ENCODE data around the gene NXT1.
"Not testable (repeated sequence)": the region's sequence is repeated elsewhere in the genome, so short reads cannot be mapped to it uniquely, and the experiment has no call there.

The NXT1 gene

GRCh38 chr20:23331450-23332350, 18.9 kb upstream of the NXT1 start:
- no peak for DNase-seq

GRCh38 chr20:23332467-23332866, 18.1 kb upstream of the NXT1 start:
- no peak for DNase-seq

GRCh38 chr20:23334111-23334510, 16.5 kb upstream of the NXT1 start:
- no peak for DNase-seq

- DNase-seq, result no peak
Observed at GRCh38 chr20:23335521-23335920, 15.1 kb upstream of the NXT1 start.

- no peak for DNase-seq
Observed at GRCh38 chr20:23336476-23336875, 14.1 kb upstream of the NXT1 start.

- DNase-seq, result no peak
Observed at GRCh38 chr20:23337312-23337711, 13.3 kb upstream of the NXT1 start.

- no peak for DNase-seq
Observed at GRCh38 chr20:23339986-23340385, 10.6 kb upstream of the NXT1 start.

- DNase-seq, result peak; percentile 62 to 63
Observed at GRCh38 chr20:23340524-23340923, 10.1 kb upstream of the NXT1 start.

GRCh38 chr20:23341073-23341472, 9.5 kb upstream of the NXT1 start:
- DNase-seq, result no peak

GRCh38 chr20:23343590-23343989, 7.0 kb upstream of the NXT1 start:
- no peak for DNase-seq

- DNase-seq, result no peak
Observed at GRCh38 chr20:23344336-23344735, 6.3 kb upstream of the NXT1 start.

GRCh38 chr20:23346002-23346401, 4.6 kb upstream of the NXT1 start:
- no peak for DNase-seq

- DNase-seq, result no peak
Observed at GRCh38 chr20:23347791-23348190, 2.8 kb upstream of the NXT1 start.

GRCh38 chr20:23348510-23348909, 2.1 kb upstream of the NXT1 start:
- DNase-seq, result not testable (repeated sequence)

GRCh38 chr20:23349338-23350195, 1.0 kb upstream of the NXT1 start:
- DNase-seq, result peak; percentile 50 to 68

GRCh38 chr20:23350904-23351838, 580 bp downstream of the NXT1 start:
- peak; percentile 5 to 50 for DNase-seq

GRCh38 chr20:23356203-23356602, 5.6 kb downstream of the NXT1 start:
- no peak for DNase-seq

- DNase-seq, result peak; percentile 99
Observed at GRCh38 chr20:23357767-23358562, 7.4 kb downstream of the NXT1 start.

- DNase-seq, result no peak
Observed at GRCh38 chr20:23358563-23358906, 7.9 kb downstream of the NXT1 start.

- no peak for DNase-seq
Observed at GRCh38 chr20:23358923-23359593, 8.5 kb downstream of the NXT1 start.

- DNase-seq, result no peak
Observed at GRCh38 chr20:23360531-23360930, 9.9 kb downstream of the NXT1 start.

All from NCI-H2081 (cell line).